ENCODE measurements around the gene MFNG. TPM values are rescaled to one million over a fixed set of nuclear protein-coding genes. Genes with fewer than 3 reads are reported as not detected.
A peak's percentile ranks its signal among the peaks of the same experiment; 100 is the strongest.

The MFNG gene
- total and polyA plus RNA-seq, 7 donors = 8.0 to 33.9 (median 10.8) TPM

- no peaks in the 10 kb centered on the region for H3K9me3 ChIP-seq
- DNase-seq = no peak
- no peaks in the 10 kb centered on the region for H3K36me3 ChIP-seq
- H3K27ac ChIP-seq = peak overlapping the region; percentile 59 to 65 (median 60)
- H3K27me3 ChIP-seq = peaks cover 0 to 56% (median 30%) of the 10 kb centered on the region in 3 donors
- H3K4me1 ChIP-seq = peaks cover 0 to 13% (median 9%) of the 10 kb centered on the region in 4 donors
- intact Hi-C loops (cut with DNase I) = no loop called here
- 40 to 72% methylated on average over 26 of the region's 26 CpGs for WGBS, 2 donors
- H3K4me3 ChIP-seq = peak overlapping the region; percentile 10 to 45 (median 34)
- TF ChIP-seq POLR2AphosphoS5 (IDR thresholded peaks at IDR 0.05) (no peak), POLR2A (IDR thresholded peaks at IDR 0.05) (no peak), EP300 (IDR thresholded peaks at IDR 0.05) (no peak), CTCF (IDR thresholded peaks at IDR 0.05) (no peak)
Observed at GRCh38 chr22:37485395-37486223, 575 bp downstream of the MFNG start.

GRCh38 chr22:37484480-37485394 lies 1.4 kb downstream of the MFNG start:
- peak; percentile 83 for DNase-seq
- Histone ChIP-seq H3K4me3 (peak overlapping the region in 3 of 4 donors; percentile 34 to 45 (median 35)), H3K36me3 (no peaks in the 10 kb centered on the region), H3K27me3 (peaks cover 0 to 65% (median 30%) of the 10 kb centered on the region in 3 donors), H3K27ac (peak overlapping the region; percentile 59 to 65 (median 60)), H3K9me3 (no peaks in the 10 kb centered on the region), H3K4me1 (peaks cover 0 to 13% (median 9%) of the 10 kb centered on the region in 4 donors)
- TF ChIP-seq EP300 (IDR thresholded peaks at IDR 0.05) (no peak), POLR2A (IDR thresholded peaks at IDR 0.05) (no peak), CTCF (IDR thresholded peaks at IDR 0.05) (no peak), POLR2AphosphoS5 (IDR thresholded peaks at IDR 0.05) (peak; percentile 18 to 41 (median 28))
- whole genome bisulfite sequencing, 2 donors = 48 to 79% methylated on average over 39 of the region's 39 CpGs
- intact Hi-C loops (cut with DNase I) = no loop called here

GRCh38 chr22:37483050-37483449 lies 3.1 kb downstream of the MFNG start:
- H3K27ac ChIP-seq = no peak overlapping the region
- H3K36me3 ChIP-seq = no peaks in the 10 kb centered on the region
- 76 to 82% methylated on average over 13 of the region's 13 CpGs for WGBS, 2 donors
- no peaks in the 10 kb centered on the region for H3K9me3 ChIP-seq
- peaks cover 0 to 13% (median 9%) of the 10 kb centered on the region in 4 donors for H3K4me1 ChIP-seq
- intact Hi-C loops (cut with DNase I) = no loop called here
- no peak overlapping the region for H3K4me3 ChIP-seq
- no peak for DNase-seq
- H3K27me3 ChIP-seq = peaks cover 0 to 80% (median 30%) of the 10 kb centered on the region in 3 donors
- TF ChIP-seq POLR2A (IDR thresholded peaks at IDR 0.05) (no peak), POLR2AphosphoS5 (IDR thresholded peaks at IDR 0.05) (no peak), CTCF (IDR thresholded peaks at IDR 0.05) (no peak), EP300 (IDR thresholded peaks at IDR 0.05) (no peak)

- Histone ChIP-seq H3K9me3 (no peaks in the 10 kb centered on the region), H3K27ac (no peak overlapping the region), H3K27me3 (peaks cover 1 to 87% (median 30%) of the 10 kb centered on the region in 3 donors), H3K4me1 (peaks cover 0 to 13% (median 9%) of the 10 kb centered on the region in 4 donors), H3K36me3 (no peaks in the 10 kb centered on the region), H3K4me3 (no peak overlapping the region)
- intact Hi-C loops (cut with DNase I) = no loop called here
- TF ChIP-seq CTCF (IDR thresholded peaks at IDR 0.05) (no peak), POLR2AphosphoS5 (IDR thresholded peaks at IDR 0.05) (no peak), EP300 (IDR thresholded peaks at IDR 0.05) (no peak), POLR2A (IDR thresholded peaks at IDR 0.05) (no peak)
- 81 to 83% methylated on average over 9 of the region's 9 CpGs for WGBS, 2 donors
- no peak for DNase-seq
Observed at GRCh38 chr22:37482244-37482643, 3.9 kb downstream of the MFNG start.
